AG04449 (cell line): ENCODE measurements around the gene TMEM14A.

Experiments used
- CTCF ChIA-PET: fragments of 350-600 bp; formaldehyde crosslinking; extraction: SDS; loops from one replicate; lab custom pipeline; 2021; ENCODE audit warnings: antibody characterized with exemption; lab: Yijun Ruan, JAX
- POLR2A ChIA-PET: fragments of 400-600, 350-600 bp; formaldehyde crosslinking; extraction: SDS; loops from one replicate; lab custom pipeline; 2020; ENCODE audit warnings: antibody characterized with exemption, inconsistent platforms; lab: Yijun Ruan, JAX
- DNase-seq: peaks from one replicate; pipeline ENCODE4 v3.0.0-alpha.2; 2010; ENCODE audit warnings: low read depth, low spot score
- H3K4me3 ChIP-seq: 2 replicates; pipeline ENCODE4 v1.5.1; 2011; ENCODE audit warnings: low read depth, mild to moderate bottlenecking, control low read depth, low read length
- CTCF ChIP-seq: IDR thresholded peaks from one replicate; pipeline ENCODE4 v1.5.1; 2011; ENCODE audit warnings: mild to moderate bottlenecking, moderate library complexity, low read length, control low read depth, inconsistent platforms; ENCODE audit not compliant: insufficient read depth; ENCODE audit errors: missing control alignments

The TMEM14A gene

DNA sequence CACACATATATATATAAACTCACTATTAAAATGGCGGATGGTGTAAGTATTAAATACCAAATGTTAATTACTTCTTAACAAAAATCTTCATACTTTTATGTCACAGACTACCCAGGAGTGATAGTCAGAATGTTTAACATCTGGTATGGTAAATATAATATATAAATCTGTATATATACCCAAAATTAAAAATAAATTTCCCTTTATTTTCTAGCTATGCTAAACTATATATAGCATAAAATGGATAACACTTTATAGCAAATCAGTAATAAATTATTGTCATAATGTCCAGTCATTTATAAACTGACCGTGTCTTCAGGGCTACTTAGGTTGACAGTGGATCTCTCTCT lies 55.3 kb downstream of the TMEM14A start:
- no peak overlapping the region for H3K4me3 ChIP-seq
- no peak for DNase-seq
- CTCF ChIA-PET, result interaction anchor here (1.4 to 2.7 kb wide), 4 partner anchors 13 to 268 kb away, joined by 3 to 13 read pairs (median 8); partner anchors contain the start of gene GSTA4
- POLR2A ChIA-PET, result no interaction called here
- TF ChIP-seq CTCF, result no peak

DNA sequence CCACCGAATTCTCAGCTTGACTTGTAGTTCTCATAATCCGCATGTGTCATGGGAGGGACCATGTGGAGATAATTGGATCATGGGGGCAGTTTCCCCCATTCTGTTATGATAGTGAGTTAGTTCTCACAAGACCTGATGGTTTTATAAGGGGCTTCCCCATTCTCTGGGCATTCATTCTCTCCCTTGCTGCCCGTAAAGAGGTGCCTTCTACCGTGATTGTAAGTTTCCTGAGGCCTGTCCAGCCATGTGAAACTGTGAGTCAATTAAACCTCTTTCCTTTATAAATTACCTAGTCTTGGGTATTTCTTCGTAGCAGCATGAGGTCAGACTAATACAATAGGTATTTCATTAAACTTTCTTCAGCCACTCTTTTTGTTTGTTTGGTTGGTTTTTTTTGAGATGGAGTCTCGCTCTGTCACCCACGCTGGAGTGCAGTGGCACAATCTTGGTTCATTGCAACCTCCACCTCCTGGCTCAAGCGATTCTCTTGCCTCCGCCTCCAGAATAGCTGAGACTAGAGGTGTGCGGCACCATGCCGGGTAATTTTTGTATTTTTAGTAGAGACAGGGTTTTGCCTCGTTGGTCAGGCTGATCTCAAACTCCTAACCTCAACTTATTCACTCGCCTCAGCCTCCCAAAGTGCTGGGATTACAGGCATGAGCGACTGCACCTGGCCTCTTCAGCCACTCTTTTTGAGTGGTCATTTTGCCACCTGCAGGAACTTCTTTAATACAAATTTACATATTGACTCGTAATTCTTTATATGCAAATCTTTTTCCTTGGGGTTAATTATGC lies 56.0 kb downstream of the TMEM14A start:
- DNase-seq, result no peak
- no peak for TF ChIP-seq CTCF
- H3K4me3 ChIP-seq, result no peak overlapping the region
- ChIA-PET POLR2A (no interaction called here), CTCF (interaction anchor here (1.4 kb wide), 2 partner anchors 116 to 268 kb away, joined by 3 to 6 read pairs; partner anchors contain the start of gene GSTA4)

- CTCF ChIA-PET, result interaction anchor here (1.1 kb wide), 1 partner anchor 10 kb away, joined by 3 read pairs; no protein-coding TSS in a partner anchor
- DNase-seq, result no peak
- TF ChIP-seq CTCF, result no peak
- POLR2A ChIA-PET, result no interaction called here
- H3K4me3 ChIP-seq, result no peak overlapping the region
Measured at GRCh38 chr6:52727908-52728307, 57.0 kb downstream of the TMEM14A start.

- CTCF ChIA-PET, result interaction anchor here (1.1 to 1.2 kb wide), 2 partner anchors 9 to 10 kb away, joined by 3 read pairs; no protein-coding TSS in a partner anchor
- no peak for TF ChIP-seq CTCF
- POLR2A ChIA-PET, result interaction anchor here (0.6 to 0.7 kb wide), 2 partner anchors 11 kb away, joined by 3 read pairs; no protein-coding TSS in a partner anchor
Measured at GRCh38 chr6:52728394-52728793, 57.5 kb downstream of the TMEM14A start.

DNA sequence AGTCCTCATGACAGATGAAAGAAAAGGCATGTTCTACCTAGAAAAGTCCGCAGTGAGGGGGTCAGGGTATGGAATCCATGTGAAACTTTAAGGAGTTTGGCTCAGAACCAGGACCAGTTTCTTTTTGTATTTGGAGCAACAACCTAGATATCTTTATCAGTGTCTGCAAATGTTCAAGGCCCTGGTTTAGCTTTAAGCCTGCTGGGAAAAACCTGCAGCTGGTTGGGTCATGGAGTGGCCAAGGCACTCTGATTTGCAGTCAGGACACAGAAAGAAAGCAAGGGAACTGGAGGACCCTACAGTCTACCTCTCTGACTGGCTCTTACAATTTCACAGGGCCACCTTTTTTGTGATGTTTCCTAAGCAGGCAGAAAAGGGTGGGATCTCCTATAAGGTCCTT lies 58.7 kb downstream of the TMEM14A start:
- DNase-seq, result no peak
- TF ChIP-seq CTCF, result no peak
- ChIA-PET CTCF (interaction anchor here (1.1 to 1.2 kb wide), 2 partner anchors 10 to 12 kb away, joined by 3 to 6 read pairs; no protein-coding TSS in a partner anchor), POLR2A (no interaction called here)
- H3K4me3 ChIP-seq, result no peak overlapping the region

More at GRCh38 chr6:52728394-52728793, 57.5 kb downstream of the TMEM14A start:
- no peak for DNase-seq
- H3K4me3 ChIP-seq, result no peak overlapping the region

DNA sequence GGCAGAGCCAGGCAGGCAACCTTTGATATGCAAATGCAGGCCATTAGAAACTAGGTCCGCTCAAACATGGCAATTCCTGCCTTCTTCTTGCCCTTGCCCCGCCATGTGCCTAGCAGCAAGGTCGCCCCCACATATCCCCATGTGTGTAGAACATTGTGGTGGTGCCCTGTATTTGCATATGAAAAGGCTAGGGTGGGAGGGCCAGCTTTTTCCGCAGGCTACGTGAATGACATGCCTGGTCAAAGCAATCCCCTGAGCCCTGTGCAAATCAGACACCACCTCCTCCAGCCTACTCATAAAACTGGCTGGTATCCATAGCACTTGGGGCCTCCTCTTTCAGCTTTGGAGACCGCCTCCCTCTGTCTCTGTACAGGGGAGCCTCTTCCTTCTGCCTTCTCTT lies 60.8 kb downstream of the TMEM14A start:
- ChIA-PET POLR2A (no interaction called here), CTCF (interaction anchor here (1.3 kb wide), 1 partner anchor 262 kb away, joined by 3 read pairs; no protein-coding TSS in a partner anchor)
- TF ChIP-seq CTCF, result no peak
- DNase-seq, result no peak
- H3K4me3 ChIP-seq, result no peak overlapping the region
